Epithelial cell of proximal tubule (primary cell): ENCODE measurements around the gene ABHD5. TPM values are rescaled to one million over a fixed set of nuclear protein-coding genes. Genes with fewer than 3 reads are reported as not detected.

Experiments
- DNase-seq: peaks from one replicate; pipeline ENCODE4 v3.0.0-alpha.2; 2011; ENCODE audit warnings: low read depth
- H3K4me3 ChIP-seq: 2 replicates; pipeline ENCODE4 v1.5.1; 2011; ENCODE audit warnings: low read depth, mild to moderate bottlenecking, low read length
- total RNA-seq: library from RNA; depleted of rRNA; stranded (reverse); fragments of >200 nt; gene quantifications from 2 replicates; pipeline ENCODE4 v1.2.3, GENCODE V29; 2015
- TF ChIP-seq, protein P1 (sequence below): conservative IDR thresholded peaks from 2 replicates; pipeline ENCODE4 v1.5.1; 2012; ENCODE audit warnings: low read depth, mild to moderate bottlenecking, low read length

ABHD5 gene
- total RNA-seq, 1 donor from 2014 or later, result 25.0 TPM

DNA sequence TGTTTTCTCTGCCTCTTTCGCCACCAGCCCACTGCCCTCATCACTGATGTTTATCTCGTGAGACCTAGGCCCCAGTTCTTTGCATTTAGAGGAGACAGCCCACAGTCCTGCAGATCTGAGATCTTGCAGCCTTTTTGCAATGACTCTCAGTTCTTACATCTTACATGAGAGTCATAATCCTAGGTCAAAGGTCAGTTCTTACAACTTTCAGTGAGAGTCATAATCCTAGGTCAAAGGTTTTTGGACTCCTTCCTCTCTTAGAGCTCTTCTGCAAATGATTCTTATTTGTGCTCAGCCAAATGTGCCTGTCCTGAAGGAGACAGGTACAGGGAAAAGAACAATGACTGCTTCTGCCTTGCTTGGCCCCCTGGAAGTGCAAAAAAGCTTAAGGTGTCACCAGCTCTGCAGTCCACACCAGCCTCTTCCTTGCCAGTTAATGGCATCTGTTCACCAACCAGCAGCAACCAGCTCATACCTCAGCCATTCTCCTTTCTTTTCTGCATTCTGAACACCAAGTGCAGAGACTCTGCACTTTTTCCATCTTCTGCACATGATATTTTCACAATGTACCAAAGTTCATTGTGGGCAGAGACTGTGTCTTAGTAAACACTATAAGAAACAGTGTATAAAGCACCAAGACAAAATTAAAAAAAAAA lies 67.1 kb downstream of the ABHD5 start:
- TF ChIP-seq, protein P1, sequence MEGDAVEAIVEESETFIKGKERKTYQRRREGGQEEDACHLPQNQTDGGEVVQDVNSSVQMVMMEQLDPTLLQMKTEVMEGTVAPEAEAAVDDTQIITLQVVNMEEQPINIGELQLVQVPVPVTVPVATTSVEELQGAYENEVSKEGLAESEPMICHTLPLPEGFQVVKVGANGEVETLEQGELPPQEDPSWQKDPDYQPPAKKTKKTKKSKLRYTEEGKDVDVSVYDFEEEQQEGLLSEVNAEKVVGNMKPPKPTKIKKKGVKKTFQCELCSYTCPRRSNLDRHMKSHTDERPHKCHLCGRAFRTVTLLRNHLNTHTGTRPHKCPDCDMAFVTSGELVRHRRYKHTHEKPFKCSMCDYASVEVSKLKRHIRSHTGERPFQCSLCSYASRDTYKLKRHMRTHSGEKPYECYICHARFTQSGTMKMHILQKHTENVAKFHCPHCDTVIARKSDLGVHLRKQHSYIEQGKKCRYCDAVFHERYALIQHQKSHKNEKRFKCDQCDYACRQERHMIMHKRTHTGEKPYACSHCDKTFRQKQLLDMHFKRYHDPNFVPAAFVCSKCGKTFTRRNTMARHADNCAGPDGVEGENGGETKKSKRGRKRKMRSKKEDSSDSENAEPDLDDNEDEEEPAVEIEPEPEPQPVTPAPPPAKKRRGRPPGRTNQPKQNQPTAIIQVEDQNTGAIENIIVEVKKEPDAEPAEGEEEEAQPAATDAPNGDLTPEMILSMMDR, result no peak
- DNase-seq, result no peak
- no peak overlapping the region for H3K4me3 ChIP-seq

DNA sequence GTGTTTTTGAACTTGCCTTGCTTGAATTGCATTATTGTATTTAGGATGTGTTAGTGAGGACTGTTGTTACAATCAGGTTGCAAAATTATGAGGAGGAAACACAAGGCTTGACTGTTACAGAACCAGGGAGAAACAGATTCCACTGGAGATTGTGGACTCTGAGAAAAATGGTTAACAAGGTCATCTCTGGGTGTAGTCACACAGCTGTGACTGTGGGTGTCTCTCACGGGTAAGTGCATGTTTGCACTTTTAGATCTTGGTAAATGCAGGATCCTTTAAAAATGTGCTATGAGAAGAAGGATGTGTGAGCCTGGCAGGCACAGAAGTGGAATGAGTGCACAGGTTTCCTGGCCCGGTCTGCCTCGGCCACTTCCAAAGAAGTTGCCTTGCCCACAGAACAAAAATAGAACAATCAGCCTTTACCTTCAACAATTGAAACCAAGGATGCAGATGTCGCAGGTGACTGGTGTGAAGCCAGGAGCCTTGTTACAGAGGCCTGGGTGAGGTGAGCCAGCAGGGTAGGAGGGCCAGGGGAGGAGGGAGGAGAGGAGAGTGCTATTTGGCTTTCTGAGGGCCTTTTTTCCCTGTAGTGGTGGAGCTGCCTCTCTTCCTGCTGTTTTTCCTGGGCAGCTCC lies 68.0 kb downstream of the ABHD5 start:
- DNase-seq, result no peak
- TF ChIP-seq, protein P1, result no peak
- H3K4me3 ChIP-seq, result no peak overlapping the region

DNA sequence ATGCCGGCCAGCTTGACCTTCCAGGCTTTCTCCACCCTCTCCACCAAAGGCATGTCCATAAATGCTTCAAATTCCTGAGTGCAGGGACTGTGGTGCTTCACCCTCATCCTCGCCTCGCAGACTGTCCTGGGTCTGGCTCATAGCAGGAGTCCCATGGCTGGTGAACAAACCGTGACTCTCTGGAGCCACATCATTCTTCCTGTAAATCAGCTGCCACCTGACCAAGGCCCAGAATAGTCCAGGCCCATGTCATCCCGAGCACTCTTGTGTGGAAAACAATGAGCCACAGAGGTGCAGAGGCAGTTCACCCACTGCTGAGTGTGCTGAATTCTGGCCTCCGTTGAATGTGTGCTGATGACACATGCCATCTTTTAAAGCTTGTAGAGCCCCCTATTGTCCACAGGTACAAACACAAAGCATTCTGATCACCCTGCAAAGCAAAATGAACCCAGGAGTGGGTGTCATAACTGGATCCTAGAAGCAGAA lies 68.6 kb downstream of the ABHD5 start:
- TF ChIP-seq, protein P1, result peak; percentile 64
- DNase-seq, result peak; percentile 98
- no peak overlapping the region for H3K4me3 ChIP-seq

DNA sequence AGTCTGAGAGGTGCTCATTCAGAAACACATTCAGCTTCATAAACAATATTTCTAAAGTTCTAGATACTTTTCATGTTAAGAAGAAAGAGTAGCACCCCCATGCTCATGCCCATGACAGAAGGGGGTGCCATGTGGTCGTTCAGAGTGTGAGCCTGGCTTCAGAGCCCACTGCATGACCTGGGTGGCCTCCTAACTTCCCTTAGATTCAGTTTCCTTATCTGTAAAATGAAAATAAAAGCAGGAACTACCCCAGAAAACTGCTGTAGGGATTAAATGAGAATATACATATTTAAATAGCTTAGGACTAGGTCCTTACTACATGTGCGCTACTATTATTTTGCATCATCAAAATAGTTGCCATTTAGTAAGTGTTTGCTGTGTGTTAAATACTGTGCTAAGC lies 69.2 kb downstream of the ABHD5 start:
- H3K4me3 ChIP-seq, result no peak overlapping the region
- TF ChIP-seq, protein P1, result no peak
- no peak for DNase-seq

DNA sequence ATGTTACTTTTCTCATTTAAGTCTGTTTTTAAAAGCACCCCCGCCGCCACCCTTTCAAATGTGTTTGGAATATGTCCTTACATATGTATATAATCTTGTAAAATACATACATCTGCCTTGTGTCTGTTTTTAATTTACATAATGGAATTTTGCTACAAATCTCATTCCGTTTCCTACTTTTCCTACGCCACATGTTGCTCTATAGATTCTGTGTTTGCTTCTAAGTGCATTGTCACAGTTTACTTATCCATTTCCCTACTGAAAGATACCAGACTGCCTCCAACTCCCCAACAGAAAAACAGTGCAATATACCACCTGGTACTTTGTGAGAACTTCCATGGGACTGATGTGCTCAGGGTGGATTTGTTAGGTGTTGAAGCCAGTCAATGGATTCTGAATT lies 70.2 kb downstream of the ABHD5 start:
- TF ChIP-seq, protein P1, result no peak
- no peak for DNase-seq
- no peak overlapping the region for H3K4me3 ChIP-seq

DNA sequence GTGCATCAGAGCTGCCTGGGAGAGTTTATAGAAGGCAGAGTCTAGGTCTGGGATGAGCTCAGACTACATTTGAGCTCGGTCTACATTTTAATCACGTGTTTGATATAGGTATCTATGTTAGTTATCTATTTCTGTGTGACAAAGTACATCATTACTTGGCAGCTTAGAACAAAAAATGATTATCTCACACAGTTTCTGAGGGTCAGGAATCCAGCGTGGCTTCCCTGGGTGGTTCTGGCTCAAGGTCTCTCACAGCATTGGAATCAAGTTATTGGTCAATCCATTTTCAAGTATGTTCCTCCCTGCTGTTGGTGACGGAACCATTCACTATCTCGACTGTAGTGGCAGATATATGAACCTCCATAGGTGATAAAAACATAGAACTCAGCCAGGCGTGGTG lies 71.7 kb downstream of the ABHD5 start:
- no peak overlapping the region for H3K4me3 ChIP-seq
- no peak for DNase-seq
- TF ChIP-seq, protein P1, result no peak

DNA sequence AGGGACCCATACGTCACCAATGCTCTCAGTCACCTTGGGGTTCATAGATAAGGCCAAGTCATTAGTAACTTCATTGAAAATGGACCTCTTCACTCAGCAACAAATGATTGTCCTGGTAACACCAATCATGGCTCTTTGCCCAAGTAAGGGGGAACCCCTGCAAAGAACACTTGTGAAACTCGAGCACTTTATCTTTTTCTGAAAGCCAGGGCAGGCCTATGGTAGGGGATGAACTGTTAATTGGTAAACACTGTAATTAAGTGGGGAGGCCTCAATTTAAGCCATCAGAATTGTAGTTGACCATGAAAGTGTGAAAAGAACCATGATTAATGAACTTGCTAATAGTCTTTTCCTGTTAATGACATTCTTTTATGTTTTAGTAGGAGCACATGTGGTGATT lies 73.3 kb downstream of the ABHD5 start:
- no peak overlapping the region for H3K4me3 ChIP-seq
- no peak for DNase-seq
- TF ChIP-seq, protein P1, result no peak
